GM18526 (cell line): ENCODE data around the gene AKR1D1.

Experiments
- POLR2A ChIP-seq: IDR thresholded peaks from 3 replicates; pipeline ENCODE4 v1.6.1; 2011; ENCODE audit not compliant: insufficient read length; ENCODE audit errors: extremely low read depth

The AKR1D1 gene

DNA sequence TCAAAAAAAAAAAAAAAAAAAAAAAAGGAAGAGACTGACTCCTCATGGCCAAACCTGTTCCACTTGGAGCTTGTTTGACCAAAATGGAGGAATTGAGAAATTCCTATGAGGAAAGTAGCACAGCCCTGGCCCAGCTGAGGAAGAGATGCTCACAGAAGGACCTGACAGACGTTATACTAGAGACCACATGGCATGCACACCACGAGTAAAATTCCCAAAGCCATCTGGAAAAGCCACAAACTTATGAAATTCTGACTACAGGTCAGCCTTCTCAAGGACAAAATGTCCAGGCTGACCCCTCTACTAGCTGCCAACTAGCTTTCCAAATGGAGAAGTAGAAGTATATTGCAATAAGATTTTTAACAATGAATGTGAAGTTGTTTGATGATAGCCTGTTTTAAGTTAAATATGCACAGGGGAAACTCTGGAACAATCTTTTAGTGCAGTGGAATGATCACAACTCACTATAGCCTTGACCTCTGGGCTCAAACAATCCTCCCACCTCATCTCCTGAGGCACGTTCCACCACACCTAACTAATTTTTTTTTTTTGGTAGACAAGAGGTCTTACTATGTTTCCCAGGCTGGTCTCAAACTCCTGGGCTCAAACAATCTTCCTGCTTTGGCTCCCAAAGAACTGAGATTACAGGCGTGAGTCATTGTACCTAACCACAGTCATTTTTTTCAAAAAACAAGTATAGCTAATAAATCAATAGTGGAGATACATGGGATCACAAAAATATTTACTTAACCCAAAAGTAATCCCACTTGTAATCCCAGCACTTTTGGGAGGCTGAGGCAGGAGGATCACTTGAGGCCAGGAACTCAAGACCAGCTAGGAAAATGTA lies 75.7 kb downstream of the AKR1D1 start:
- no peak for TF ChIP-seq POLR2A

DNA sequence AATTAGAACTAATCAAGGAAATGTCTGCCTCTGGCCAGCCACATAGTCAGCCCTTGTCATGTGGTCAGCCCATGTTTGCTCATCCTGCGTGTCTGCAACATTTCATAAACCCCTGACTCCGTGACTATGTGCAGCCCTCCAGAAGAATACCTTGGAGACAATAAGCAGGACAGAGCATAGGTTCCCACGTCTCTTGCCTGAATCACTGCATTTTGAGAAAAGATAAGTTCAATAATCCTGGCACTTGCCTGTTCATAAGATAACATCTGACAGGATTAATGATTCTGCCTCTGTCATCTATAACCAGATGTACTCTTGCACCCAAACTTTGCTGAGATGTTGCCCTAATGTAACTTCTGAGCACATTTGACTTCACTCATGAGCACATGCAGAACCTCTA lies 78.4 kb downstream of the AKR1D1 start:
- TF ChIP-seq POLR2A: no peak

DNA sequence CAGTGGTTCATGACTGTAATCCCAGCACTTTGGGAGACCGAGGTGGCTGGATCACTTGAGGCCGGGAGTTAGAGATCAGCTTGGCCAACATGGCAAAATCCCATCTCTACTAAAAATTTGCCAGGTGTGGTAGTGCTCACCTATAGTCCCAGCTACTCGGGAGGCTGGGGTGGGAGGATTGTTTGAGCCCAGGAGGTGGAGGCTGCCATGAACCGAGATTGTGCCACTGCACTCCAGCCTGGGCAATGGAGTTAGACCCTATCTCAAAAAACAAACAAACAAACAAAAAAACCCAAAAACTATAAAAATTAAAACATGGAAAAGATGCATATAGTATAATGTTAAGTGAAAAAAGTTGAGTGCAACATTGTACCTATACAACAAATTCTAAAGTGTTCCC lies 81.4 kb downstream of the AKR1D1 start:
- TF ChIP-seq POLR2A: no peak

DNA sequence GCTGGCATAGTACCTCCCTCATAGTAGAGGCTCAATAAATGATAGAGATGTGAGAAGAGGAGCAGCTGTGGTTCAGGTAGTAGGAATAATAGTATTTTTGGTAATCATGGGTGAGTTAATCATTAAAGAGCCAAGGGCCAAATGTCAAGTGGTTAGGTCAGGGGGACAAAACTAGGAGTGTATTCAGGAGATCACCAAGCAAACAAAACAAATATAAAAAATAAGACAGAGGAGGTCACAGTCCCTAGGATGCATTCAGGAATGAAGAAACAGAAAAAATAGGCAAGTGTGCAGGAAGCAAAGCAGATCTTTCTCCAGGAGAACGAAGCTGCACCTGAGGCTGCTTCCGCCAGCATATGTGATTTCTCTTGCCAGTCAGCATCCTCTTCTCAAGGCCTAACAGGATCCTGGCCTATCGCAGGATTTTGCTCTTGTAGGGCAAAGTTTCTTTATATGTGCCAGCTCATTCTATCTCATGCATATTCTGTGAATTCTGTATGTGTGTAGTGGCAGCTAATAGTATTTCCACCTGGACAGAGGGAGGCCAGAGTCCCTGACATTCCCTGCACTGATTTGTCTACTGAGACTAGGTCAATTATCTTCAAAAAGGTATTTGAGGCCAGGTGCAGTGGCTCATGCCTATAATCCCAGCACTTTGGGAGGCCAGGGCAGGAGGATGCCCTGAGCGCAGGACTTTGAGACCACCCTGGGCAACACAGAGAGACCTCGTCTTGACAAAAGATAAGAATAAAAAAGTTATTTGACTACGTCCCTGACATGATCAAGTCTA lies 82.7 kb downstream of the AKR1D1 start:
- TF ChIP-seq POLR2A: no peak

DNA sequence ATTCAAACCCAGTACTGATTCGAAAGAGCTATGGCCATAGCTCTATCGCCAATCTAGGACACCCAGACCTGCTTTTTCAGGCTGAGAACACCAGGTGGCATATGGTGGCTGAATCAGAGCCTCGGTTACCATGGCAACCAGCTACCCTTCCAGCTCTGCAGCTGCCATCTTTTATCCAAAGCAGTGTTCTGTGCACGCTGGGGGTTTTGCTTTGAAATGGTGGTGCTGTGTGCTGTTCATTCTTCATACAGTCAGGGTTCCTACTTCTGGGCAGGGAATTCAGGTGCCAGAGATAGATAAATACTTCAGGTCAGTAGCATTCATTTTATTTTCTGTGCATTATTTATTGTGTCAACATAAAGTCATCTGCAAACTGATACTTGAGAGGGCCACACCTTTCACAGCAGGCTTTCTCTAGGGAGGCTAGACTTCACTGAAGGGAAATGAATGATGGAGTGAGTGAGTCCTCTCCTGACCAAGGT lies 85.4 kb downstream of the AKR1D1 start:
- no peak for TF ChIP-seq POLR2A

DNA sequence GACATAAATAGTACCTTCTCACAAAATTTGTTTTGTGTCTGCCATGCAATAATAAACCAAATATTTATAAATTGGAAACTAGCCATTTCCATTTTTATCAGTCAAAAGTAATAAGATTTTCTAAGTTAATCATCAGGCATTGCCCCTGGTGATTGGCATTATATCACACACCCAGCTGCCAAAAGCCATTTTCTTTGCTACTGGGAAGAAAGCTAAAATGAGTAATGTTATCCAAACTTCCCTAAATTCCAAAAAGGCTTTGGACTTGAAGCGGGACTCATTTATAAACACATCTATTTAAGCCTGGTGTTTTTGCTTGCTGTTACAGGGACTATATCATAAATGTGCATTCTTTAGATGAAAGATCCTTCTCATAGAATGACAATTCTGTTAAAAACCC lies 86.0 kb downstream of the AKR1D1 start:
- TF ChIP-seq POLR2A: no peak

DNA sequence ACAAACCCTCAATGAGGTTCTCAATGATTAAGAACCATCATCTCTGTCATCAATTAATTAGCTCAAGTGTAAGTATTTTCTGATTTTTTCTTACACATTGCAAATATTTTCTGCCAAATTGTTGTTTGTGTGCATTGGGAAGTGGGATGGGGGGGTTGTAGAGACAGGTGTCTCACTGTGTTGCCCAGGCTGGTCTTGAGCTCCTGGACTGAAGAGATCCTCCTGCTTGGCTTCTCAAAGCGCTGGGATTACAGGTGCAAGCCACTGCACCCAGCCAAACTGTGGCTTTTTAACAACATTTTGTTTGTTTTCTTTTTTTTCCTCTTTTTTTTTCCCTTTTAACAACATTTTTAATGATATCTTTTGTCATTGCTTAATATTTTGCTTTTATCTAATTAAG lies 87.5 kb downstream of the AKR1D1 start:
- TF ChIP-seq POLR2A: no peak

DNA sequence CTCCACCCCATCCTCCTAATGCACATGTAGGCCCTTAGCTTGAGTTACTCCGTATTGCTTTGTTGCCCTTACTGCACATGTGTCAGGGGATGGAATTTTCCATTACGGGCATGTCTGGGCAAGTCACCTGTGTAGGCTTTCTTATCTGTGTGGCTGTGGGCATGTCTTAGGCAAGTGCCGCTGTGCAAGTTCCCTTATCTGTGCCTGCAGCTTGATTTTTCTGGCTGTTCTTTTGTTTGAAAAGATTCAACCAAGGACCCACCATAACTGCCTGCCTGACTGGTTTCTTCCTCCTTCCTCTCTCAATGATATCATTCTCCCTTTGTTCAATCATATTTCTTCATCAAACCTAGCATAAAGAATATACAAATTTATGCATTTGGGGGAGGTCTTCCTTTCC lies 88.5 kb downstream of the AKR1D1 start:
- no peak for TF ChIP-seq POLR2A

DNA sequence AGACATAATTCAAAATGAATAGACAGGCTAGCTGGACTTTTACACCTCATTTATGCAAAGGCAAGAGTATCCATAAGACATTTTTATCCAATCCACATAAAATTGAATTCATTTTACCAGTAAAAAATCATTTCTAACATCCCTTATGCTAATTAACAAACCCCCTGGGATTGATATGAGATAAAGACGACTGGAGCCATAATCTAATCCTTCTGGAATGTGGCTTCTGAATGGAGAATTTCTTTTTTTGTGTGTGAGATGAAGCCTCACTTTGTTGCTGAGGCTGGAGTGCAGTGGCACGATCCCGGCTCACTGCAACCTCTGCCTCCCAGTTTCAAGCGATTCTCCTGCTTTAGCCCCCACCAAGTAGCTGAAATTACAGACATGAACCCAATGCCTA lies 90.4 kb downstream of the AKR1D1 start:
- no peak for TF ChIP-seq POLR2A

DNA sequence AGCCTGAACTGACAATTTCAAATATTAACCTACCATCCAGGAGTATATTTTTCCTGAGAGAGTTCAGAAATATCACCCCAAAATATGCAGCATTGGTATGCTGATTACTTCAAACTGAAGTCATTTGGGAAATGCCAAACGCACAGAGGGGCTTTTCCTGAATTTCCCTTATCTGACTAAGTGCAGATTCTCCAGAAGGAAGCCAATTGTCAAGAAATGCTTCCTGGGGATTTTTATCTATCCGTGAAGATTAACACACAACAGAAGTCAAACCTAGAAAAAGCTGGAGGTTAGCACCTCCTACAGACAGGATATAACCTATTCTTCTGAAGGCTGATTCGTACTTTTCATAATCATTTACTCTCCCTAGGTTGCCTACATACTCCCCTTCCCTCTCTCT lies 91.0 kb downstream of the AKR1D1 start:
- no peak for TF ChIP-seq POLR2A

DNA sequence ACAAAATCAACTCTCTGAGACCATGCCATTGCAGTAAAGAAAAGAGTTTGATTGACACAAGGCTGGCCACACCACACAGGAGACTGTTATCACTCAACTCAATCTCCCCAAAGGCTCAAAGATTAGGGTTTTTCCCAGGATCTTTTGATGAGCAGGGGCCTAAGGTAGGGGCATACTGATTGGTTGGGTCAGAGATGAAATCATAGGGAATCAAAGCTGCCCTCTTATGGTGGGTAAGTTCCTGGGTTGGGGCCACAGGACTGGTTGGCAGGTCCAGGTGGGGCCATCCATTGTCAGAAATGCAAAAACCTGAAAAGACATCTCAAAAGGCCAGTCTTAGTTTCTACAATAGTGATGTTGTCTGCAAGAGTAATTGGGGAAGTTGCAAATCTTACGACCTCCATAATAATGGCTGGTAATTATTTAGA lies 91.6 kb downstream of the AKR1D1 start:
- no peak for TF ChIP-seq POLR2A
